Naive thymus-derived CD4-positive, alpha-beta T cell (primary cell): Measurements from ENCODE around the gene NFKBIZ. TPM values are rescaled to one million over a fixed set of nuclear protein-coding genes. Genes with fewer than 3 reads are reported as not detected.
A peak's percentile ranks its signal among the peaks of the same experiment; 100 is the strongest.

Experiments used
- ATAC-seq: fragments of 150-1000 bp; cut with Tn5 transposase; 2 replicates; pipeline ENCODE4 v1.10.0; 2021; ENCODE audit warnings: mild to moderate bottlenecking, moderate library complexity
- CTCF ChIA-PET: fragments of 350-600 bp; sonication (Branson Sonifier 250); formaldehyde crosslinking; loops from one replicate; lab custom pipeline; 2021; ENCODE audit warnings: antibody characterized with exemption; lab: Charles Lee
- POLR2A ChIA-PET: fragments of 350-600 bp; sonication (Branson Sonifier 250); formaldehyde crosslinking; loops from one replicate; lab custom pipeline; 2021; ENCODE audit warnings: antibody characterized with exemption, inconsistent platforms; lab: Charles Lee
- DNase-seq, 9 donors: peaks; one replicate each; pipeline versions ENCODE4 v3.0.0 to v3.0.0-alpha.2; 2020 to 2022; ENCODE audit warnings: mixed read lengths in 1 of 9
- H3K27ac ChIP-seq: one replicate; pipeline ENCODE4 v1.7.0; 2013; ENCODE audit warnings: mild to moderate bottlenecking, low read depth, low read length, moderate library complexity
- H3K27me3 ChIP-seq, 2 donors: one replicate each; pipeline ENCODE4 v1.7.0; 2013; ENCODE audit warnings: low read length in 2 of 2, mild to moderate bottlenecking in 2 of 2, moderate library complexity in 2 of 2; ENCODE audit not compliant: control insufficient read depth in 2 of 2, insufficient read depth in 2 of 2
- H3K36me3 ChIP-seq, 3 experiments: 1 replicate in 2 of 3; 2 replicates in 1 of 3; pipeline ENCODE4 v1.7.0; 2013; ENCODE audit warnings: low read length in 3 of 3, mild to moderate bottlenecking in 3 of 3, moderate library complexity in 1 of 3; ENCODE audit not compliant: insufficient read depth in 3 of 3, control insufficient read depth in 2 of 3
- H3K4me1 ChIP-seq, 2 donors: one replicate each; pipeline ENCODE4 v1.7.0; 2013; ENCODE audit warnings: low read length in 2 of 2, mild to moderate bottlenecking in 2 of 2, moderate library complexity in 1 of 2; ENCODE audit not compliant: control insufficient read depth in 2 of 2, insufficient read depth in 2 of 2
- H3K4me3 ChIP-seq: 2 replicates; pipeline ENCODE4 v1.7.0; 2013; ENCODE audit warnings: mild to moderate bottlenecking, low read length
- H3K9me3 ChIP-seq, 3 experiments: 1 replicate in 2 of 3; 2 replicates in 1 of 3; pipeline ENCODE4 v1.7.0; 2013; ENCODE audit warnings: low read length in 3 of 3; ENCODE audit not compliant: control insufficient read depth in 2 of 3
- H3K27ac Mint-ChIP-seq, 9 donors: one replicate each; pipeline ENCODE4 v1.8.0; 2020 to 2022; ENCODE audit warnings: mixed read lengths in 9 of 9, mild to moderate bottlenecking in 8 of 9, moderate library complexity in 5 of 9, inconsistent platforms in 2 of 9
- H3K27me3 Mint-ChIP-seq, 5 donors: one replicate each; pipeline ENCODE4 v1.8.0; 2021 to 2022; ENCODE audit warnings: mixed read lengths in 5 of 5, mild to moderate bottlenecking in 1 of 5
- H3K36me3 Mint-ChIP-seq, 5 donors: one replicate each; pipeline ENCODE4 v1.8.0; 2020 to 2022; ENCODE audit warnings: mixed read lengths in 5 of 5, mild to moderate bottlenecking in 3 of 5, inconsistent platforms in 1 of 5
- H3K4me1 Mint-ChIP-seq, 7 donors: one replicate each; pipeline ENCODE4 v1.8.0; 2020 to 2022; ENCODE audit warnings: mixed read lengths in 7 of 7, mild to moderate bottlenecking in 3 of 7, inconsistent platforms in 1 of 7
- H3K4me3 Mint-ChIP-seq, 10 donors: one replicate each; pipeline ENCODE4 v1.8.0; 2020 to 2022; ENCODE audit warnings: mild to moderate bottlenecking in 10 of 10, mixed read lengths in 10 of 10, moderate library complexity in 6 of 10, inconsistent platforms in 2 of 10
- H3K9me3 Mint-ChIP-seq, 11 donors: one replicate each; pipeline ENCODE4 v1.8.0; 2020 to 2022; ENCODE audit warnings: mixed read lengths in 11 of 11, mild to moderate bottlenecking in 4 of 11, inconsistent platforms in 1 of 11, moderate library complexity in 1 of 11
- intact Hi-C, 2 donors: fragments of 100-400 bp; cut with micrococcal nuclease; formaldehyde crosslinking; loops; one replicate each; pipeline ENCODE4 v1.15.1; 2023
- polyA plus RNA-seq, 2 donors: library from polyadenylated mRNA; unstranded; fragments of 300-500 nt; fragmentation: Illumina TruSeq; gene quantifications; one replicate each; pipeline ENCODE4 v1.2.3, GENCODE V29; 2021
- total RNA-seq, 6 experiments: library from RNA in 5 of 6; stranded (reverse) in 5 of 6; gene quantifications; 1 replicate in 5 of 6; 2 replicates in 1 of 6; pipeline ENCODE4 v1.2.3 and lab custom pipeline; 2021 to 2026

Gene NFKBIZ
- total and polyA plus RNA-seq, 7 experiments from 2014 or later, result 21.0 to 913 (median 117) TPM

- ChIA-PET POLR2A (no interaction called here), CTCF (no interaction called here)
- no peak for ATAC-seq
- peaks cover 0 to 5% (median 0%) of the 10 kb centered on the region in 11 donors for H3K9me3 Mint-ChIP-seq
- Histone ChIP-seq H3K27me3 (no peaks in the 10 kb centered on the region), H3K9me3 (no peaks in the 10 kb centered on the region), H3K36me3 (no peaks in the 10 kb centered on the region), H3K27ac (no peak overlapping the region), H3K4me3 (no peak overlapping the region), H3K4me1 (no peaks in the 10 kb centered on the region)
- intact Hi-C loops, result no loop called here
- H3K4me3 Mint-ChIP-seq, result no peak overlapping the region
- H3K27me3 Mint-ChIP-seq, result no peaks in the 10 kb centered on the region
- no peak for DNase-seq
- H3K27ac Mint-ChIP-seq, result no peak overlapping the region
- peaks cover 0 to 13% (median 7%) of the 10 kb centered on the region in 7 donors for H3K4me1 Mint-ChIP-seq
- H3K36me3 Mint-ChIP-seq, result peaks cover 0 to 5% (median 0%) of the 10 kb centered on the region in 5 donors
Measured at GRCh38 chr3:101897013-101897412, 47.7 kb downstream of the NFKBIZ start.

GRCh38 chr3:101898039-101898438, 48.7 kb downstream of the NFKBIZ start:
- Histone ChIP-seq H3K27me3 (no peaks in the 10 kb centered on the region), H3K27ac (no peak overlapping the region), H3K36me3 (no peaks in the 10 kb centered on the region), H3K4me1 (no peaks in the 10 kb centered on the region), H3K4me3 (no peak overlapping the region), H3K9me3 (no peaks in the 10 kb centered on the region)
- intact Hi-C loops, result no loop called here
- peaks cover 0 to 5% (median 0%) of the 10 kb centered on the region in 5 donors for H3K36me3 Mint-ChIP-seq
- no peaks in the 10 kb centered on the region for H3K27me3 Mint-ChIP-seq
- peaks cover 0 to 5% (median 0%) of the 10 kb centered on the region in 11 donors for H3K9me3 Mint-ChIP-seq
- DNase-seq (no peak), ATAC-seq (no peak)
- H3K4me3 Mint-ChIP-seq, result no peak overlapping the region
- CTCF ChIA-PET, result no interaction called here
- H3K27ac Mint-ChIP-seq, result no peak overlapping the region
- POLR2A ChIA-PET, result no interaction called here
- peaks cover 0 to 15% (median 9%) of the 10 kb centered on the region in 7 donors for H3K4me1 Mint-ChIP-seq

- peaks cover 0 to 5% (median 0%) of the 10 kb centered on the region in 11 donors for H3K9me3 Mint-ChIP-seq
- Histone ChIP-seq H3K9me3 (no peaks in the 10 kb centered on the region), H3K27me3 (no peaks in the 10 kb centered on the region), H3K36me3 (no peaks in the 10 kb centered on the region), H3K4me1 (no peaks in the 10 kb centered on the region), H3K4me3 (no peak overlapping the region), H3K27ac (no peak overlapping the region)
- peaks cover 0 to 5% (median 0%) of the 10 kb centered on the region in 5 donors for H3K36me3 Mint-ChIP-seq
- no peaks in the 10 kb centered on the region for H3K27me3 Mint-ChIP-seq
- H3K4me1 Mint-ChIP-seq, result peaks cover 0 to 15% (median 9%) of the 10 kb centered on the region in 7 donors
- no peak overlapping the region for H3K4me3 Mint-ChIP-seq
- DNase-seq (no peak), ATAC-seq (peak; percentile 79)
- intact Hi-C loops, result no loop called here
- ChIA-PET POLR2A (no interaction called here), CTCF (no interaction called here)
- H3K27ac Mint-ChIP-seq, result peak overlapping the region in 1 of 9 donors; percentile 56
Measured at GRCh38 chr3:101898752-101899169, 49.4 kb downstream of the NFKBIZ start.

- H3K4me3 Mint-ChIP-seq, result no peak overlapping the region
- peaks cover 0 to 15% (median 9%) of the 10 kb centered on the region in 7 donors for H3K4me1 Mint-ChIP-seq
- ATAC-seq, result no peak
- peak overlapping the region in 3 of 9 donors; percentile 3 to 55 (median 6) for H3K27ac Mint-ChIP-seq
- no peaks in the 10 kb centered on the region for H3K36me3 ChIP-seq
- peaks cover 0 to 3% (median 0%) of the 10 kb centered on the region in 11 donors for H3K9me3 Mint-ChIP-seq
- intact Hi-C loops, result no loop called here
- peaks cover 0 to 1% (median 0%) of the 10 kb centered on the region in 5 donors for H3K36me3 Mint-ChIP-seq
- H3K9me3 ChIP-seq, result no peaks in the 10 kb centered on the region
- ChIA-PET CTCF (no interaction called here), POLR2A (no interaction called here)
- no peaks in the 10 kb centered on the region for H3K27me3 ChIP-seq
- H3K4me3 ChIP-seq, result no peak overlapping the region
- no peak overlapping the region for H3K27ac ChIP-seq
- H3K4me1 ChIP-seq, result no peaks in the 10 kb centered on the region
- no peak for DNase-seq
- H3K27me3 Mint-ChIP-seq, result no peaks in the 10 kb centered on the region
Measured at GRCh38 chr3:101900316-101900715, 51.0 kb downstream of the NFKBIZ start.

GRCh38 chr3:101900736-101901135, 51.4 kb downstream of the NFKBIZ start:
- Histone ChIP-seq H3K27ac (no peak overlapping the region), H3K4me3 (no peak overlapping the region), H3K9me3 (no peaks in the 10 kb centered on the region), H3K27me3 (no peaks in the 10 kb centered on the region), H3K36me3 (no peaks in the 10 kb centered on the region), H3K4me1 (no peaks in the 10 kb centered on the region)
- Mint-ChIP-seq H3K27me3 (no peaks in the 10 kb centered on the region), H3K27ac (peak overlapping the region in 3 of 9 donors; percentile 3 to 55 (median 6)), H3K4me3 (no peak overlapping the region), H3K4me1 (peaks cover 0 to 15% (median 9%) of the 10 kb centered on the region in 7 donors), H3K36me3 (peaks cover 0 to 2% (median 0%) of the 10 kb centered on the region in 5 donors), H3K9me3 (peaks cover 0 to 4% (median 0%) of the 10 kb centered on the region in 11 donors)
- DNase-seq, result no peak
- ChIA-PET POLR2A (interaction anchor here (0.6 kb wide), 1 partner anchor 10 kb away, joined by 6 read pairs; no protein-coding TSS in a partner anchor), CTCF (interaction anchor here (0.5 kb wide), 1 partner anchor 18 kb away, joined by 3 read pairs; no protein-coding TSS in a partner anchor)
- no peak for ATAC-seq
- intact Hi-C loops, result no loop called here

- Histone ChIP-seq H3K27me3 (no peaks in the 10 kb centered on the region), H3K4me1 (no peaks in the 10 kb centered on the region), H3K27ac (no peak overlapping the region), H3K9me3 (no peaks in the 10 kb centered on the region), H3K4me3 (no peak overlapping the region), H3K36me3 (no peaks in the 10 kb centered on the region)
- peaks cover 0 to 9% (median 0%) of the 10 kb centered on the region in 5 donors for H3K36me3 Mint-ChIP-seq
- ChIA-PET CTCF (interaction anchor here (1.0 kb wide), 1 partner anchor 11 kb away, joined by 3 read pairs; no protein-coding TSS in a partner anchor), POLR2A (no interaction called here)
- intact Hi-C loops, result no loop called here
- peaks cover 0 to 15% (median 9%) of the 10 kb centered on the region in 7 donors for H3K4me1 Mint-ChIP-seq
- H3K9me3 Mint-ChIP-seq, result peaks cover 0 to 13% (median 3%) of the 10 kb centered on the region in 11 donors
- peak in 1 of 9 donors; percentile 11 for DNase-seq
- H3K4me3 Mint-ChIP-seq, result no peak overlapping the region
- H3K27ac Mint-ChIP-seq, result peak overlapping the region in 3 of 9 donors; percentile 8 to 51 (median 15)
- H3K27me3 Mint-ChIP-seq, result no peaks in the 10 kb centered on the region
- peak; percentile 82 for ATAC-seq
Measured at GRCh38 chr3:101902041-101902440, 52.7 kb downstream of the NFKBIZ start.

- H3K4me1 ChIP-seq, result no peaks in the 10 kb centered on the region
- H3K27me3 ChIP-seq, result no peaks in the 10 kb centered on the region
- ChIA-PET POLR2A (no interaction called here), CTCF (no interaction called here)
- H3K27ac ChIP-seq, result no peak overlapping the region
- H3K36me3 ChIP-seq, result no peaks in the 10 kb centered on the region
- Mint-ChIP-seq H3K27me3 (peaks cover 0 to 9% (median 0%) of the 10 kb centered on the region in 5 donors), H3K9me3 (peaks cover 0 to 13% (median 3%) of the 10 kb centered on the region in 11 donors), H3K27ac (no peak overlapping the region), H3K36me3 (peaks cover 0 to 11% (median 0%) of the 10 kb centered on the region in 5 donors), H3K4me3 (no peak overlapping the region), H3K4me1 (peaks cover 0 to 15% (median 9%) of the 10 kb centered on the region in 7 donors)
- no peaks in the 10 kb centered on the region for H3K9me3 ChIP-seq
- ATAC-seq (no peak), DNase-seq (no peak)
- no peak overlapping the region for H3K4me3 ChIP-seq
- intact Hi-C loops, result no loop called here
Measured at GRCh38 chr3:101903451-101903871, 54.1 kb downstream of the NFKBIZ start.
